Measurements from ENCODE around the gene CARS2. TPM values are rescaled to one million over a fixed set of nuclear protein-coding genes. Genes with fewer than 3 reads are reported as not detected.

The CARS2 gene
- total and polyA plus RNA-seq, 2 of the 8 experiments (the other 6 are each of a cell fraction or from before 2014, with no cell fraction given) = 47.7 to 55.9 TPM

- no peak overlapping the region for H3K27ac ChIP-seq (ENCODE audit: low read depth, low read length)
- H2BK20ac ChIP-seq (ENCODE audit: low read length) = no peak overlapping the region
- H3K56ac ChIP-seq (replicated peaks; ENCODE audit: insufficient read length, low read depth, low read length) = no peak overlapping the region
- CTCF ChIA-PET (ENCODE audit: partially characterized antibody) = interaction anchor here (0.9 to 3.0 kb wide), 8 partner anchors 10 to 248 kb away, joined by 3 to 11 read pairs (median 4); no protein-coding TSS in a partner anchor
- H3K23ac ChIP-seq (ENCODE audit: insufficient read length) = no peak overlapping the region
- H2BK5ac ChIP-seq (ENCODE audit: low read depth, low read length) = no peak overlapping the region; the same call in 1 of the 2 replicates
- no peak overlapping the region for H2BK15ac ChIP-seq (ENCODE audit: low read length)
- no peak overlapping the region for H4K91ac ChIP-seq (replicated peaks; ENCODE audit: insufficient read length, low read length)
- H2BK120ac ChIP-seq (replicated peaks; ENCODE audit: low read depth, low read length) = no peak overlapping the region
- peaks cover 0 to 8% (median 2%) of the 10 kb centered on the region in 4 experiments; a peak in 3 of 8 replicates for H3K36me3 ChIP-seq (ENCODE audit: control insufficient read depth in 2 of 4, insufficient read depth in 4 of 4, low read length in 3 of 4)
- no peak overlapping the region for H3K9ac ChIP-seq (replicated peaks in 1 of 4; ENCODE audit: extremely low read depth in 1 of 4, low read depth in 3 of 4, low read length in 3 of 4)
- TF ChIP-seq SUZ12 (IDR thresholded peaks at IDR 0.05; ENCODE audit: low read length) (no peak), TAF1 (IDR thresholded peaks at IDR 0.05; ENCODE audit: low read depth, low read length) (no peak), CEBPB (IDR thresholded peaks at IDR 0.05; ENCODE audit: low read depth, low read length) (no peak), TEAD4 (IDR thresholded peaks at IDR 0.05; ENCODE audit: low read depth, low read length) (no peak), RXRA (IDR thresholded peaks at IDR 0.05; ENCODE audit: insufficient read depth, low read depth, low read length) (no peak), POLR2A (IDR thresholded peaks at IDR 0.05; ENCODE audit: control extremely low read depth in 1 of 2, low read depth in 2 of 2, low read length in 2 of 2) (no peak), EGR1 (IDR thresholded peaks at IDR 0.05; ENCODE audit: borderline replicate concordance, low read depth, low read length) (no peak), EZH2 (IDR thresholded peaks at IDR 0.05; ENCODE audit: low read depth, low read length, severe bottlenecking) (no peak), SAP30 (IDR thresholded peaks at IDR 0.05; ENCODE audit: insufficient read depth, insufficient replicate concordance, low read length) (no peak), RAD21 (IDR thresholded peaks at IDR 0.05 in 1 of 2, conservative IDR thresholded peaks at IDR 0.05 in 1 of 2; ENCODE audit: low read depth in 2 of 2, low read length in 2 of 2) (no peak), ZNF274 (IDR thresholded peaks at IDR 0.05; ENCODE audit: borderline replicate concordance, extremely low read depth, low read length) (no peak)
- H3K79me1 ChIP-seq (ENCODE audit: low read depth, low read length) = 0 out of 2 replicates have a peak, but pooled peaks cover 2% of the 10 kb centered on the region
- H2AFZ ChIP-seq (ENCODE audit: low read length) = no peak overlapping the region
- no peak overlapping the region for H4K5ac ChIP-seq (ENCODE audit: insufficient read length, low read depth, low read length)
- no peaks in the 10 kb centered on the region for H3K4me1 ChIP-seq (replicated peaks in 1 of 4; ENCODE audit: control insufficient read depth in 3 of 4, insufficient read depth in 4 of 4, low read length in 3 of 4)
- H3K4ac ChIP-seq (replicated peaks; ENCODE audit: insufficient read length, low read depth, low read length) = no peak overlapping the region
- H3K23me2 ChIP-seq (ENCODE audit: low read depth, low read length) = no peaks in the 10 kb centered on the region; the same call in 1 of the 2 replicates
- H3K9me3 ChIP-seq (ENCODE audit: insufficient read depth in 2 of 2, low read depth in 1 of 2, low read length in 1 of 2) = no peaks in the 10 kb centered on the region
- H4K8ac ChIP-seq (ENCODE audit: extremely low read depth, insufficient read depth, low read length) = no peak overlapping the region
- POLR2A ChIA-PET (ENCODE audit: partially characterized antibody) = interaction anchor here (3.1 to 7.1 kb wide), 2 partner anchors 14 to 22 kb away, joined by 14 to 43 read pairs; partner anchors contain the start of gene CARS2
- H3K4me2 ChIP-seq (ENCODE audit: insufficient read depth in 1 of 2, low read depth in 2 of 2, low read length in 2 of 2) = no peak overlapping the region
- H3K79me2 ChIP-seq (ENCODE audit: control insufficient read depth in 1 of 2, insufficient read depth in 2 of 2, low read length in 2 of 2) = no peaks in the 10 kb centered on the region
- H3K14ac ChIP-seq (ENCODE audit: insufficient read length) = no peak overlapping the region
- WGBS, 2 experiments (ENCODE audit: extremely low coverage in 1 of 2, insufficient coverage in 1 of 2, insufficient read length in 1 of 2, insufficient replicate concordance in 2 of 2, low coverage in 1 of 2, low lambda C conversion rate in 2 of 2, missing lambda C conversion rate in 1 of 2) = 97% methylated on average over 8 of the region's 8 CpGs; no CpG with 5 or more reads in 1 of the 2 experiments
- H2BK12ac ChIP-seq (ENCODE audit: low read depth, low read length) = no peak overlapping the region
- peaks cover 0 to 3% of the 10 kb centered on the region in 2 experiments for H4K20me1 ChIP-seq (replicated peaks in 1 of 2; ENCODE audit: control insufficient read depth in 1 of 2, insufficient read depth in 2 of 2, low read length in 2 of 2)
- H3K18ac ChIP-seq (ENCODE audit: extremely low read depth, low read length) = no peak overlapping the region
- no peaks in the 10 kb centered on the region for H3K27me3 ChIP-seq (replicated peaks in 1 of 4; ENCODE audit: control insufficient read depth in 3 of 4, extremely low read depth in 1 of 4, insufficient read depth in 3 of 4, low read length in 3 of 4)
- no peak for FAIRE-seq
- no peak for DNase-seq (ENCODE audit: low read depth in 1 of 2, low spot score in 2 of 2)
- H2AK5ac ChIP-seq (ENCODE audit: low read depth, low read length) = no peak overlapping the region
- H3K4me3 ChIP-seq (ENCODE audit: extremely low read depth in 1 of 4, insufficient read depth in 2 of 4, low read depth in 3 of 4, low read length in 4 of 4) = no peak overlapping the region
Observed at GRCh38 chr13:110690516-110690915, 15.4 kb downstream of the CARS2 start.

Measured in H1 (cell line).